B cell (primary cell): ENCODE measurements around the gene BHLHE23.

Experiments used
- EZH2 ChIP-seq: IDR thresholded peaks from 2 replicates; pipeline ENCODE4 v1.6.1; 2012; ENCODE audit warnings: borderline replicate concordance, low read depth, mild to moderate bottlenecking, moderate library complexity, low read length; ENCODE audit not compliant: insufficient read depth, poor library complexity, severe bottlenecking
- TF ChIP-seq, protein P1 (sequence below): fragments of 200-600 bp; IDR thresholded peaks from one replicate; pipeline ENCODE4 v1.8.0; 2022; ENCODE audit warnings: antibody characterized with exemption, mild to moderate bottlenecking

DNA sequence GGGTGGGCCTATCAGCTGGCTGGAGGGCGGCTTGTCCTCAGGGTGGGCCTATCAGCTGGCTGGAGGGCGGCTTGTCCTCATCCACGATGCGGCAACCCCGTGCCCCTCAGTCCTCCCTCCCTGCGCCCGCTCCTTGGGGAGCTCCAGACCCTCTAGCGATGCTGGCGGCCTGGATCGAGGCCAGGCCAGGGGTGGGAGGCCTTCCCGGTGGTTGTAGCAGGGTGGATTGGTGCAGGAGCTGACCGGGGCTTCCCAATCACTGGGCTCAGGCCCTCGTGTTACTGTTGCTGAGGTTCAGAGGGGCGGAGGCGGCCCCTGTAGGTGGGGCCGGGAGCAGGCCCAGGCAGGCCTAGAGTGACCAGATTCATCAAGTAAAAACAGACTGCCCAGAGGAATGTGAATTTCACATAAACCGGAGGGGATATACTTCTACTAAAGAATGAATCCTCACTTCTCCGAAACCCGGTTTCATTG is 45.4 kb downstream of the BHLHE23 start:
- TF ChIP-seq, protein P1, sequence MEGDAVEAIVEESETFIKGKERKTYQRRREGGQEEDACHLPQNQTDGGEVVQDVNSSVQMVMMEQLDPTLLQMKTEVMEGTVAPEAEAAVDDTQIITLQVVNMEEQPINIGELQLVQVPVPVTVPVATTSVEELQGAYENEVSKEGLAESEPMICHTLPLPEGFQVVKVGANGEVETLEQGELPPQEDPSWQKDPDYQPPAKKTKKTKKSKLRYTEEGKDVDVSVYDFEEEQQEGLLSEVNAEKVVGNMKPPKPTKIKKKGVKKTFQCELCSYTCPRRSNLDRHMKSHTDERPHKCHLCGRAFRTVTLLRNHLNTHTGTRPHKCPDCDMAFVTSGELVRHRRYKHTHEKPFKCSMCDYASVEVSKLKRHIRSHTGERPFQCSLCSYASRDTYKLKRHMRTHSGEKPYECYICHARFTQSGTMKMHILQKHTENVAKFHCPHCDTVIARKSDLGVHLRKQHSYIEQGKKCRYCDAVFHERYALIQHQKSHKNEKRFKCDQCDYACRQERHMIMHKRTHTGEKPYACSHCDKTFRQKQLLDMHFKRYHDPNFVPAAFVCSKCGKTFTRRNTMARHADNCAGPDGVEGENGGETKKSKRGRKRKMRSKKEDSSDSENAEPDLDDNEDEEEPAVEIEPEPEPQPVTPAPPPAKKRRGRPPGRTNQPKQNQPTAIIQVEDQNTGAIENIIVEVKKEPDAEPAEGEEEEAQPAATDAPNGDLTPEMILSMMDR: no peak
- no peak for TF ChIP-seq EZH2
